ENCODE measurements around the gene RNF38.
"Not testable (repeated sequence)": the region's sequence is repeated elsewhere in the genome, so short reads cannot be mapped to it uniquely, and the experiment has no call there.

The RNF38 gene

DNA sequence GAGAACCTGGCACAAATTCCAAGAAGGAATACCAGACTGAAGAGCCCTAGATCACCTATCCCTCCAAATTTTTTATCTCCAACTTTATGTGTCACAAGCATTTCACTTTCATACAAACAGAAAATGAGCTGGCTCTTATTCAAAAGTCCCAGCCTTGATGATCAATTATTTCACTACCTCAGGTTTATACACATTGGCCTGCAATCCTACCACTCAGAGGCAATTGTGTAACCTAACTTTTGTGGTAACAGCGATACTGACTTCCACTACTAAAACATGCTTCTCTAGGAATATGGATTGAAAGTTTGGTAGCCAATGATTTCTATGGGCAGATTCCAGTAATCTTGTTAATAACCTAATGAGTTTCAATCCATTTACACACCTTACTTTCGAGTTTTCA, 10.5 kb downstream of the RNF38 start:
- no peak for ATAC-seq

DNA sequence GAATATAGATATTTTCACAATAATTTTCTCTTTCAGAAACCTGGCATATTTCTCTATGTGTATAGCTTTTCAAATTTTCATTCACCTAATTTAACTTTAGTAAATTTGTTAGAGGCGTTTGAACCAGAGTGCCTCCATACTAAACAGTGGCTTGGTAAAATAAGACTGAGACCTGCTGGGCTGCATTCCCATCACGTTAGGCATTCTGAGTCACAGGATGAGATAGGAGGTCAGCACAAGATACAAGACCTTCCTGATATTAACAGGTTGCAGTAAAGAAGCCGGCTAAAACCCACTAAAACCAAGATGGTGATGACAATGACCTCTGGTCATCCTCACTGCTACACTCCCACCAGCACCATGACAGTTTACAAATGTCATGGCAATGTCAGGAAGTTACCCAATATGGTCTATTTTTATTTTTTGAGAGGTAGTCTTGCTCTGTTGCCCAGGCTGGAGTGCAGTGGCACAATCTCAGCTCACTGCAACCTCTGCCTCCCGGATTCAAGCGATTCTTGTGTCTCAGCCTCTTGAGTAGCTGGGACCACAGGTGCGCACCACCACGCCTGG, 13.6 kb downstream of the RNF38 start:
- not testable (repeated sequence) for ATAC-seq

More for the DNA sequence above, 10.5 kb downstream of the RNF38 start:
- TF ChIP-seq OSR1 (CRISPR knock-in tag; IDR thresholded peaks at IDR 0.05) (no peak), ZFP30 (CRISPR knock-in tag; IDR thresholded peaks at IDR 0.05) (no peak), GLIS3 (CRISPR knock-in tag; IDR thresholded peaks at IDR 0.05) (no peak), ARNTL (CRISPR knock-in tag; IDR thresholded peaks at IDR 0.05; ENCODE audit: borderline replicate concordance, low read depth) (no peak), RARB (CRISPR knock-in tag; IDR thresholded peaks at IDR 0.05) (no peak), ESRRG (CRISPR knock-in tag; IDR thresholded peaks at IDR 0.05) (no peak), BACH2 (CRISPR knock-in tag; IDR thresholded peaks at IDR 0.05; ENCODE audit: borderline replicate concordance) (no peak), PPARA (CRISPR knock-in tag; IDR thresholded peaks at IDR 0.05; ENCODE audit: borderline replicate concordance) (no peak), ISL1 (CRISPR knock-in tag; IDR thresholded peaks at IDR 0.05) (no peak), ZFP3 (CRISPR knock-in tag; IDR thresholded peaks at IDR 0.05) (no peak), ZNF565 (CRISPR knock-in tag; conservative IDR thresholded peaks at IDR 0.05; ENCODE audit: low read depth) (no peak)

DNA sequence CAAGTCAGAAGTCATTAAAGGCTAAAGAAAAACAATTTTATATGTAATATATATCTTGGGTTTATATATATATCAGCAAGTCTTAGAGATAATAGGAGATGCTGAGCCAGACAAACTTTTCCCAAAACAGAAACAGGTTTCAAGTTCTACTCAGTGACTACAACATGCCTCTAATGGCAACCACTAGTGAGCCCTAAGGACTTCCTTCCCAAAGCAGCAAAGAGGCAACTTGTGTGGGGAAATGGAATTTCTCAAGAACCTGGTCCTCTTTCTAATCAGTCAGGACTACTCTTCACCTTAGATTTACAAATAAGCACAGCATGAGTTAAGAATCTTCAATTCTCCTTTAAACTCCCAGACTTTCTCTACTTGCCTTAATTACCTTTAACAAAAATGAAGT, 17.6 kb downstream of the RNF38 start:
- ATAC-seq: no peak
- TF ChIP-seq ISL1 (CRISPR knock-in tag; IDR thresholded peaks at IDR 0.05) (no peak), GLIS3 (CRISPR knock-in tag; IDR thresholded peaks at IDR 0.05) (no peak), PPARA (CRISPR knock-in tag; IDR thresholded peaks at IDR 0.05; ENCODE audit: borderline replicate concordance) (no peak), ZNF70 (CRISPR knock-in tag; IDR thresholded peaks at IDR 0.05) (no peak), ZNF565 (CRISPR knock-in tag; conservative IDR thresholded peaks at IDR 0.05; ENCODE audit: low read depth) (no peak)
- TF ChIP-seq, protein P1, sequence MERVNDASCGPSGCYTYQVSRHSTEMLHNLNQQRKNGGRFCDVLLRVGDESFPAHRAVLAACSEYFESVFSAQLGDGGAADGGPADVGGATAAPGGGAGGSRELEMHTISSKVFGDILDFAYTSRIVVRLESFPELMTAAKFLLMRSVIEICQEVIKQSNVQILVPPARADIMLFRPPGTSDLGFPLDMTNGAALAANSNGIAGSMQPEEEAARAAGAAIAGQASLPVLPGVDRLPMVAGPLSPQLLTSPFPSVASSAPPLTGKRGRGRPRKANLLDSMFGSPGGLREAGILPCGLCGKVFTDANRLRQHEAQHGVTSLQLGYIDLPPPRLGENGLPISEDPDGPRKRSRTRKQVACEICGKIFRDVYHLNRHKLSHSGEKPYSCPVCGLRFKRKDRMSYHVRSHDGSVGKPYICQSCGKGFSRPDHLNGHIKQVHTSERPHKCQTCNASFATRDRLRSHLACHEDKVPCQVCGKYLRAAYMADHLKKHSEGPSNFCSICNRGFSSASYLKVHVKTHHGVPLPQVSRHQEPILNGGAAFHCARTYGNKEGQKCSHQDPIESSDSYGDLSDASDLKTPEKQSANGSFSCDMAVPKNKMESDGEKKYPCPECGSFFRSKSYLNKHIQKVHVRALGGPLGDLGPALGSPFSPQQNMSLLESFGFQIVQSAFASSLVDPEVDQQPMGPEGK (CRISPR knock-in tag; IDR thresholded peaks at IDR 0.05; ENCODE audit: borderline replicate concordance): no peak
- TF ChIP-seq, protein P2, sequence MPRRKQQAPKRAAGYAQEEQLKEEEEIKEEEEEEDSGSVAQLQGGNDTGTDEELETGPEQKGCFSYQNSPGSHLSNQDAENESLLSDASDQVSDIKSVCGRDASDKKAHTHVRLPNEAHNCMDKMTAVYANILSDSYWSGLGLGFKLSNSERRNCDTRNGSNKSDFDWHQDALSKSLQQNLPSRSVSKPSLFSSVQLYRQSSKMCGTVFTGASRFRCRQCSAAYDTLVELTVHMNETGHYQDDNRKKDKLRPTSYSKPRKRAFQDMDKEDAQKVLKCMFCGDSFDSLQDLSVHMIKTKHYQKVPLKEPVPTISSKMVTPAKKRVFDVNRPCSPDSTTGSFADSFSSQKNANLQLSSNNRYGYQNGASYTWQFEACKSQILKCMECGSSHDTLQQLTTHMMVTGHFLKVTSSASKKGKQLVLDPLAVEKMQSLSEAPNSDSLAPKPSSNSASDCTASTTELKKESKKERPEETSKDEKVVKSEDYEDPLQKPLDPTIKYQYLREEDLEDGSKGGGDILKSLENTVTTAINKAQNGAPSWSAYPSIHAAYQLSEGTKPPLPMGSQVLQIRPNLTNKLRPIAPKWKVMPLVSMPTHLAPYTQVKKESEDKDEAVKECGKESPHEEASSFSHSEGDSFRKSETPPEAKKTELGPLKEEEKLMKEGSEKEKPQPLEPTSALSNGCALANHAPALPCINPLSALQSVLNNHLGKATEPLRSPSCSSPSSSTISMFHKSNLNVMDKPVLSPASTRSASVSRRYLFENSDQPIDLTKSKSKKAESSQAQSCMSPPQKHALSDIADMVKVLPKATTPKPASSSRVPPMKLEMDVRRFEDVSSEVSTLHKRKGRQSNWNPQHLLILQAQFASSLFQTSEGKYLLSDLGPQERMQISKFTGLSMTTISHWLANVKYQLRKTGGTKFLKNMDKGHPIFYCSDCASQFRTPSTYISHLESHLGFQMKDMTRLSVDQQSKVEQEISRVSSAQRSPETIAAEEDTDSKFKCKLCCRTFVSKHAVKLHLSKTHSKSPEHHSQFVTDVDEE (CRISPR knock-in tag; IDR thresholded peaks at IDR 0.05): no peak

DNA sequence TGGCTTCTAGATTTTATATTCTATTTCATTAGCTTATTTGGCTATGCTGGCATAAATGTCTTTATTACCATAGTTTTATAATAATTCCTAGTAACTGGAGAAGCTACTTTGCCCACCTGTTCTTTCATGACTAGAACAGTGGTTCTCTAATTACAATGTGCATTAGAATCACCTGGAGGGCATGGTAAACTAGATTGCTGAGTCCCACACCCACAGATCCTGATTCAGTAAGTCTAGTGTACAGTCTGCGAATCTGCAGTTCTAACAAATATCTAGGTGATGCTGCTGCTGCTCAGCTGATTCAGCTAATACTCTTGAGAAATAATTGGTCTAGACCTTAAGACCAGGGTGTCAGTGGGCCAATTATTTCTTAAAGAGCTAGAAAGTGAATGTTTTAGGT, 35.5 kb downstream of the RNF38 start:
- no peak for TF ChIP-seq ZFP30 (CRISPR knock-in tag; IDR thresholded peaks at IDR 0.05)
- no peak for ATAC-seq

DNA sequence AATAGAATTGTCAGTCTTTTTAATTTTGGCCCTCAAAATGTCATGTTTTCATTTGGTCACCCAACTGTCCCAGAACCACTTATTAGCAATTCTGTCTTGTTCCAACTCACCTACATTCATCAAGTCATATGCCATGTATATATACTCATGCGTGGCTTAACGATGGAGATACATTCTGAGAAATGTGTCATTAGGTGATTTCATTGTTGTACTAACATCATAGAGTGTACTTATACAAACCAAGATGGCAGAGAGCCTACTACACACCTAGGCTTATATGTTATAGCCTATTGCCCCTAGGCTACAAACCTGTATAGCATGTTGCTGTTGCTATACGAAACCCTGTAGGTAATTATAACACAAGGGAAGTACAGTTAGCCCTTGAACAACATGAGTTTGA, 36.6 kb downstream of the RNF38 start:
- TF ChIP-seq ZFP3 (CRISPR knock-in tag; IDR thresholded peaks at IDR 0.05): no peak
- TF ChIP-seq, protein P1 (CRISPR knock-in tag; IDR thresholded peaks at IDR 0.05; ENCODE audit: borderline replicate concordance): no peak
- no peak for TF ChIP-seq ZFP30 (CRISPR knock-in tag; IDR thresholded peaks at IDR 0.05)
- TF ChIP-seq RARB (CRISPR knock-in tag; IDR thresholded peaks at IDR 0.05): no peak
- no peak for TF ChIP-seq CSDC2 (CRISPR knock-in tag; IDR thresholded peaks at IDR 0.05)
- no peak for TF ChIP-seq PPARA (CRISPR knock-in tag; IDR thresholded peaks at IDR 0.05; ENCODE audit: borderline replicate concordance)
- TF ChIP-seq GLIS3 (CRISPR knock-in tag; IDR thresholded peaks at IDR 0.05): no peak
- no peak for TF ChIP-seq ZNF8 (CRISPR knock-in tag; IDR thresholded peaks at IDR 0.05)
- no peak for TF ChIP-seq ZC3H10 (CRISPR knock-in tag; IDR thresholded peaks at IDR 0.05)
- TF ChIP-seq, protein P3, sequence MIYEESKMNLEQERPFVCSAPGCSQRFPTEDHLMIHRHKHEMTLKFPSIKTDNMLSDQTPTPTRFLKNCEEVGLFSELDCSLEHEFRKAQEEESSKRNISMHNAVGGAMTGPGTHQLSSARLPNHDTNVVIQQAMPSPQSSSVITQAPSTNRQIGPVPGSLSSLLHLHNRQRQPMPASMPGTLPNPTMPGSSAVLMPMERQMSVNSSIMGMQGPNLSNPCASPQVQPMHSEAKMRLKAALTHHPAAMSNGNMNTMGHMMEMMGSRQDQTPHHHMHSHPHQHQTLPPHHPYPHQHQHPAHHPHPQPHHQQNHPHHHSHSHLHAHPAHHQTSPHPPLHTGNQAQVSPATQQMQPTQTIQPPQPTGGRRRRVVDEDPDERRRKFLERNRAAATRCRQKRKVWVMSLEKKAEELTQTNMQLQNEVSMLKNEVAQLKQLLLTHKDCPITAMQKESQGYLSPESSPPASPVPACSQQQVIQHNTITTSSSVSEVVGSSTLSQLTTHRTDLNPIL (CRISPR knock-in tag; IDR thresholded peaks at IDR 0.05; ENCODE audit: low read depth): no peak
- no peak for TF ChIP-seq TOX (CRISPR knock-in tag; IDR thresholded peaks at IDR 0.05; ENCODE audit: borderline replicate concordance)
- TF ChIP-seq ZNF70 (CRISPR knock-in tag; IDR thresholded peaks at IDR 0.05): no peak
- TF ChIP-seq, protein P2 (CRISPR knock-in tag; IDR thresholded peaks at IDR 0.05): no peak
- TF ChIP-seq OSR1 (CRISPR knock-in tag; IDR thresholded peaks at IDR 0.05): no peak
- TF ChIP-seq ARNTL (CRISPR knock-in tag; IDR thresholded peaks at IDR 0.05; ENCODE audit: borderline replicate concordance, low read depth): no peak
- TF ChIP-seq TCF4 (CRISPR knock-in tag; IDR thresholded peaks at IDR 0.05; ENCODE audit: borderline replicate concordance): no peak
- no peak for TF ChIP-seq SNAI2 (CRISPR knock-in tag; IDR thresholded peaks at IDR 0.05)
- TF ChIP-seq ISL1 (CRISPR knock-in tag; IDR thresholded peaks at IDR 0.05): no peak
- TF ChIP-seq BACH2 (CRISPR knock-in tag; IDR thresholded peaks at IDR 0.05; ENCODE audit: borderline replicate concordance): no peak
- ATAC-seq: no peak

All from SK-N-SH treated with all-trans-retinoic acid at 6 μM for 48 hours (cell line).